HCT116 (cell line): ENCODE results near the gene SLC10A3.

Experiments
- ATF3 ChIP-seq: IDR thresholded peaks from 2 replicates; pipeline ENCODE4 v1.6.1; 2012
- CBX3 ChIP-seq: IDR thresholded peaks from 2 replicates; pipeline ENCODE4 v1.6.1; 2012; ENCODE audit warnings: low read depth
- CTCF ChIP-seq, 3 experiments: fragments of 200-600 bp in 1 of 3; sonication (generic) in 1 of 3; IDR thresholded peaks in 2 of 3; conservative IDR thresholded peaks in 1 of 3; 2 replicates each; pipeline ENCODE4 v1.5.1; 2012 to 2017; ENCODE audit warnings: low read depth in 2 of 3, low read length in 2 of 3, antibody characterized with exemption in 1 of 3, borderline replicate concordance in 1 of 3, control low read depth in 1 of 3, mild to moderate bottlenecking in 1 of 3, mixed read lengths in 1 of 3, mixed run types in 1 of 3, moderate library complexity in 1 of 3; ENCODE audit not compliant: insufficient read depth in 1 of 3
- EZH2phosphoT487 ChIP-seq: fragments of 200-600 bp; IDR thresholded peaks from 2 replicates; pipeline ENCODE4 v1.6.1; 2018; ENCODE audit warnings: antibody characterized with exemption, borderline replicate concordance
- FOSL1 ChIP-seq: IDR thresholded peaks from 2 replicates; pipeline ENCODE4 v1.6.1; 2012; ENCODE audit warnings: low read depth
- JUND ChIP-seq: IDR thresholded peaks from 2 replicates; pipeline ENCODE4 v1.6.1; 2012
- POLR2A ChIP-seq: IDR thresholded peaks from 2 replicates; pipeline ENCODE4 v1.7.0; 2011; ENCODE audit warnings: borderline replicate concordance; ENCODE audit not compliant: insufficient read depth, insufficient read length; ENCODE audit errors: extremely low read depth
- REST ChIP-seq: IDR thresholded peaks from 2 replicates; pipeline ENCODE4 v1.6.1; 2012; ENCODE audit warnings: low read depth
- ZBTB33 ChIP-seq: IDR thresholded peaks from 2 replicates; pipeline ENCODE4 v1.6.1; 2011; ENCODE audit warnings: mild to moderate bottlenecking, low read length, moderate library complexity; ENCODE audit not compliant: insufficient replicate concordance; ENCODE audit errors: extremely low read depth

- TF ChIP-seq ATF3 (no peak), REST (no peak), POLR2A (no peak), CTCF (IDR thresholded peaks at IDR 0.05 in 2 of 3, conservative IDR thresholded peaks at IDR 0.05 in 1 of 3; ENCODE audit: borderline replicate concordance in 1 of 3, insufficient read depth in 1 of 3, low read depth in 2 of 3, low read length in 2 of 3) (no peak), ZBTB33 (no peak), EZH2phosphoT487 (no peak), JUND (no peak), CBX3 (no peak), FOSL1 (no peak)
Measured at GRCh38 chrX:154441564-154441963, 48.9 kb downstream of the SLC10A3 start.
